ENCODE data around the gene C13orf46.

C13orf46 gene

GRCh38 chr13:113941571-113942191 is 32.2 kb downstream of the C13orf46 start:
- Histone ChIP-seq H3K36me3 (ENCODE audit: control insufficient read depth, insufficient read depth, low read length) (no peaks in the 10 kb centered on the region), H3K4me3 (ENCODE audit: low read depth, low read length) (no peak overlapping the region), H3K9ac (ENCODE audit: low read length) (no peak overlapping the region), H3K9me3 (ENCODE audit: control insufficient read depth, insufficient read depth, low read depth, low read length) (no peaks in the 10 kb centered on the region), H3K27ac (ENCODE audit: low read depth, low read length) (no peak overlapping the region), H3K27me3 (ENCODE audit: control insufficient read depth, insufficient read depth, low read length) (no peaks in the 10 kb centered on the region), H3K4me1 (ENCODE audit: control insufficient read depth, insufficient read depth, low read length) (peaks cover 4% of the 10 kb centered on the region; the same call in 1 of the 2 replicates)

- Histone ChIP-seq H3K27ac (ENCODE audit: low read depth, low read length) (no peak overlapping the region), H3K4me1 (ENCODE audit: control insufficient read depth, insufficient read depth, low read length) (peaks cover 14% of the 10 kb centered on the region), H3K9ac (ENCODE audit: low read length) (no peak overlapping the region), H3K4me3 (ENCODE audit: low read depth, low read length) (no peak overlapping the region), H3K9me3 (ENCODE audit: control insufficient read depth, insufficient read depth, low read depth, low read length) (no peaks in the 10 kb centered on the region), H3K27me3 (ENCODE audit: control insufficient read depth, insufficient read depth, low read length) (no peaks in the 10 kb centered on the region), H3K36me3 (ENCODE audit: control insufficient read depth, insufficient read depth, low read length) (no peaks in the 10 kb centered on the region)
Observed at GRCh38 chr13:113939944-113940297, 34.0 kb downstream of the C13orf46 start.

GRCh38 chr13:113939129-113939943 is 34.5 kb downstream of the C13orf46 start:
- no peaks in the 10 kb centered on the region for H3K9me3 ChIP-seq (ENCODE audit: control insufficient read depth, insufficient read depth, low read depth, low read length)
- peaks cover 18% of the 10 kb centered on the region for H3K4me1 ChIP-seq (ENCODE audit: control insufficient read depth, insufficient read depth, low read length)
- H3K27me3 ChIP-seq (ENCODE audit: control insufficient read depth, insufficient read depth, low read length), result no peaks in the 10 kb centered on the region
- no peak overlapping the region for H3K9ac ChIP-seq (ENCODE audit: low read length)
- H3K36me3 ChIP-seq (ENCODE audit: control insufficient read depth, insufficient read depth, low read length), result no peaks in the 10 kb centered on the region
- H3K27ac ChIP-seq (ENCODE audit: low read depth, low read length), result no peak overlapping the region
- H3K4me3 ChIP-seq (ENCODE audit: low read depth, low read length), result no peak overlapping the region

GRCh38 chr13:113938716-113939115 is 35.2 kb downstream of the C13orf46 start:
- no peaks in the 10 kb centered on the region for H3K36me3 ChIP-seq (ENCODE audit: control insufficient read depth, insufficient read depth, low read length)
- no peaks in the 10 kb centered on the region for H3K27me3 ChIP-seq (ENCODE audit: control insufficient read depth, insufficient read depth, low read length)
- H3K4me3 ChIP-seq (ENCODE audit: low read depth, low read length), result no peak overlapping the region
- H3K27ac ChIP-seq (ENCODE audit: low read depth, low read length), result no peak overlapping the region
- peaks cover 18% of the 10 kb centered on the region for H3K4me1 ChIP-seq (ENCODE audit: control insufficient read depth, insufficient read depth, low read length)
- H3K9me3 ChIP-seq (ENCODE audit: control insufficient read depth, insufficient read depth, low read depth, low read length), result no peaks in the 10 kb centered on the region
- no peak overlapping the region for H3K9ac ChIP-seq (ENCODE audit: low read length)

- Histone ChIP-seq H3K4me3 (ENCODE audit: low read depth, low read length) (no peak overlapping the region), H3K27ac (ENCODE audit: low read depth, low read length) (no peak overlapping the region), H3K4me1 (ENCODE audit: control insufficient read depth, insufficient read depth, low read length) (peaks cover 18% of the 10 kb centered on the region), H3K9ac (ENCODE audit: low read length) (no peak overlapping the region), H3K9me3 (ENCODE audit: control insufficient read depth, insufficient read depth, low read depth, low read length) (no peaks in the 10 kb centered on the region), H3K36me3 (ENCODE audit: control insufficient read depth, insufficient read depth, low read length) (no peaks in the 10 kb centered on the region), H3K27me3 (ENCODE audit: control insufficient read depth, insufficient read depth, low read length) (no peaks in the 10 kb centered on the region)
Observed at GRCh38 chr13:113938246-113938645, 35.6 kb downstream of the C13orf46 start.

- Histone ChIP-seq H3K9ac (ENCODE audit: low read length) (no peak overlapping the region), H3K36me3 (ENCODE audit: control insufficient read depth, insufficient read depth, low read length) (no peaks in the 10 kb centered on the region), H3K27ac (ENCODE audit: low read depth, low read length) (no peak overlapping the region), H3K4me3 (ENCODE audit: low read depth, low read length) (no peak overlapping the region), H3K4me1 (ENCODE audit: control insufficient read depth, insufficient read depth, low read length) (peaks cover 18% of the 10 kb centered on the region), H3K9me3 (ENCODE audit: control insufficient read depth, insufficient read depth, low read depth, low read length) (no peaks in the 10 kb centered on the region), H3K27me3 (ENCODE audit: control insufficient read depth, insufficient read depth, low read length) (no peaks in the 10 kb centered on the region)
Observed at GRCh38 chr13:113937527-113938180, 36.2 kb downstream of the C13orf46 start.

GRCh38 chr13:113937073-113937472 is 36.8 kb downstream of the C13orf46 start:
- Histone ChIP-seq H3K9me3 (ENCODE audit: control insufficient read depth, insufficient read depth, low read depth, low read length) (no peaks in the 10 kb centered on the region), H3K27ac (ENCODE audit: low read depth, low read length) (no peak overlapping the region)

GRCh38 chr13:113936166-113936965 is 37.5 kb downstream of the C13orf46 start:
- no peak overlapping the region for H3K4me3 ChIP-seq (ENCODE audit: low read depth, low read length)

More at GRCh38 chr13:113937073-113937472, 36.8 kb downstream of the C13orf46 start:
- Histone ChIP-seq H3K4me1 (ENCODE audit: control insufficient read depth, insufficient read depth, low read length) (peaks cover 18% of the 10 kb centered on the region), H3K36me3 (ENCODE audit: control insufficient read depth, insufficient read depth, low read length) (no peaks in the 10 kb centered on the region), H3K9ac (ENCODE audit: low read length) (no peak overlapping the region), H3K4me3 (ENCODE audit: low read depth, low read length) (no peak overlapping the region), H3K27me3 (ENCODE audit: control insufficient read depth, insufficient read depth, low read length) (no peaks in the 10 kb centered on the region)

GRCh38 chr13:113935001-113935844 is 38.7 kb downstream of the C13orf46 start:
- Histone ChIP-seq H3K27ac (ENCODE audit: low read depth, low read length) (no peak overlapping the region), H3K9ac (ENCODE audit: low read length) (no peak overlapping the region), H3K4me3 (ENCODE audit: low read depth, low read length) (no peak overlapping the region), H3K9me3 (ENCODE audit: control insufficient read depth, insufficient read depth, low read depth, low read length) (no peaks in the 10 kb centered on the region), H3K36me3 (ENCODE audit: control insufficient read depth, insufficient read depth, low read length) (no peaks in the 10 kb centered on the region), H3K27me3 (ENCODE audit: control insufficient read depth, insufficient read depth, low read length) (no peaks in the 10 kb centered on the region), H3K4me1 (ENCODE audit: control insufficient read depth, insufficient read depth, low read length) (peaks cover 18% of the 10 kb centered on the region)

More at GRCh38 chr13:113936166-113936965, 37.5 kb downstream of the C13orf46 start:
- H3K27me3 ChIP-seq (ENCODE audit: control insufficient read depth, insufficient read depth, low read length), result no peaks in the 10 kb centered on the region
- peaks cover 18% of the 10 kb centered on the region for H3K4me1 ChIP-seq (ENCODE audit: control insufficient read depth, insufficient read depth, low read length)
- H3K36me3 ChIP-seq (ENCODE audit: control insufficient read depth, insufficient read depth, low read length), result no peaks in the 10 kb centered on the region
- no peaks in the 10 kb centered on the region for H3K9me3 ChIP-seq (ENCODE audit: control insufficient read depth, insufficient read depth, low read depth, low read length)
- H3K9ac ChIP-seq (ENCODE audit: low read length), result no peak overlapping the region
- no peak overlapping the region for H3K27ac ChIP-seq (ENCODE audit: low read depth, low read length)

GRCh38 chr13:113934576-113934975 is 39.3 kb downstream of the C13orf46 start:
- H3K9me3 ChIP-seq (ENCODE audit: control insufficient read depth, insufficient read depth, low read depth, low read length), result no peaks in the 10 kb centered on the region
- no peaks in the 10 kb centered on the region for H3K27me3 ChIP-seq (ENCODE audit: control insufficient read depth, insufficient read depth, low read length)
- peaks cover 18% of the 10 kb centered on the region for H3K4me1 ChIP-seq (ENCODE audit: control insufficient read depth, insufficient read depth, low read length)
- H3K36me3 ChIP-seq (ENCODE audit: control insufficient read depth, insufficient read depth, low read length), result no peaks in the 10 kb centered on the region
- no peak overlapping the region for H3K4me3 ChIP-seq (ENCODE audit: low read depth, low read length)
- no peak overlapping the region for H3K27ac ChIP-seq (ENCODE audit: low read depth, low read length)
- H3K9ac ChIP-seq (ENCODE audit: low read length), result no peak overlapping the region

All from HUES6 (cell line).